GM18861 (cell line): ENCODE data around the gene RABL6.
"Not testable (repeated sequence)": the region's sequence is repeated elsewhere in the genome, so short reads cannot be mapped to it uniquely, and the experiment has no call there.

ENCODE experiments used
- ATAC-seq: cut with Tn5 transposase; IDR thresholded peaks from one replicate; pipeline ENCODE4 v1.9.1; 2021; ENCODE audit not compliant: unreplicated experiment

Gene RABL6

DNA sequence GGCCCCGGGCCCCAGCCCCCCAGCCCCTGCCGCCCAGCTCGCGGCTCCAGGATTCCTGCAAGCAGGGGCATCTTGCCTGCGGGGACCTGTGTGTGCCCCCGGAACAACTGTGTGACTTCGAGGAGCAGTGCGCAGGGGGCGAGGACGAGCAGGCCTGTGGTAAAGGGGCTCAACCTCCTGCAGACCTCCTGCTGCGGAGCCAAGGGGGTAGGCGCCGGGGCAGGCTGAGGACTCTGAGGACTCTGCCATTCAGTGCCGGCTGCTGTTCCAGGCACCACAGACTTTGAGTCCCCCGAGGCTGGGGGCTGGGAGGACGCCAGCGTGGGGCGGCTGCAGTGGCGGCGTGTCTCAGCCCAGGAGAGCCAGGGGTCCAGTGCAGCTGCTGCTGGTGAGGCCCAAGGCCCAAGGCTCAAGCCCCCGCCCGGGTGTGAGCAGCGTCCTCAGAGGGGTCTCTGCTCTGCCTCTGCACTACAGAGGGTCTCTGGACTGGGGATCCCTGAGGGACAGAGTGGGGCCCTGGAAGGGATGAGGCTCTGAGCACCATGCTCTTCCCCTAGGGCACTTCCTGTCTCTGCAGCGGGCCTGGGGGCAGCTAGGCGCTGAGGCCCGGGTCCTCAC, 47.8 kb downstream of the RABL6 start:
- no peak for ATAC-seq

DNA sequence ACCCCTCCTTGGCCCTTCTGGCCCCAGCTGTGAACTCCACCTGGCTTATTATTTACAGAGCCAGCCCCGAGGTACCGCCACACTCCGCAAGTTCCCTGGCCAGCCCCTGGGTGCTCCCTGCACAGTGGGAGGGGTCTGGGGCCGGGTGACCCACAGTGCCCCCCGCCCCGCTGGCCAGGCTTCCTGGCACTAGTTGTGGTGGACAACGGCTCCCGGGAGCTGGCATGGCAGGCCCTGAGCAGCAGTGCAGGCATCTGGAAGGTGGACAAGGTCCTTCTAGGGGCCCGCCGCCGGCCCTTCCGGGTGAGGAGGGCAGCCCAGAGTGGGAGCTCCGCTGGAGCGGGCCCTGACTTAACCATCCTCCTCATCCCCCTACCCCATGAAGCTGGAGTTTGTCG, 48.3 kb downstream of the RABL6 start:
- ATAC-seq: no peak

- no peak for ATAC-seq
These were observed 48.9 kb downstream of the RABL6 start for GRCh38 chr9:136856541-136857141.

DNA sequence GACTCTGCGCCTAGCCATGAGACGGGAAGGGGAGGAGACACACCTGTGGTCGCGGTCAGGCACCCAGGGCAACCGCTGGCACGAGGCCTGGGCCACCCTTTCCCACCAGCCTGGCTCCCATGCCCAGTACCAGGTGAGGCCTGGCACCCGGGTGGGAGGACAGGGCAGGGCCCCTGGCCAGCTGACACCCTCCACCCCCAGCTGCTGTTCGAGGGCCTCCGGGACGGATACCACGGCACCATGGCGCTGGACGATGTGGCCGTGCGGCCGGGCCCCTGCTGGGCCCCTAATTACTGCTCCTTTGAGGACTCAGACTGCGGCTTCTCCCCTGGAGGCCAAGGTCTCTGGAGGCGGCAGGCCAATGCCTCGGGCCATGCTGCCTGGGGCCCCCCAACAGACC, 49.4 kb downstream of the RABL6 start:
- ATAC-seq: no peak

DNA sequence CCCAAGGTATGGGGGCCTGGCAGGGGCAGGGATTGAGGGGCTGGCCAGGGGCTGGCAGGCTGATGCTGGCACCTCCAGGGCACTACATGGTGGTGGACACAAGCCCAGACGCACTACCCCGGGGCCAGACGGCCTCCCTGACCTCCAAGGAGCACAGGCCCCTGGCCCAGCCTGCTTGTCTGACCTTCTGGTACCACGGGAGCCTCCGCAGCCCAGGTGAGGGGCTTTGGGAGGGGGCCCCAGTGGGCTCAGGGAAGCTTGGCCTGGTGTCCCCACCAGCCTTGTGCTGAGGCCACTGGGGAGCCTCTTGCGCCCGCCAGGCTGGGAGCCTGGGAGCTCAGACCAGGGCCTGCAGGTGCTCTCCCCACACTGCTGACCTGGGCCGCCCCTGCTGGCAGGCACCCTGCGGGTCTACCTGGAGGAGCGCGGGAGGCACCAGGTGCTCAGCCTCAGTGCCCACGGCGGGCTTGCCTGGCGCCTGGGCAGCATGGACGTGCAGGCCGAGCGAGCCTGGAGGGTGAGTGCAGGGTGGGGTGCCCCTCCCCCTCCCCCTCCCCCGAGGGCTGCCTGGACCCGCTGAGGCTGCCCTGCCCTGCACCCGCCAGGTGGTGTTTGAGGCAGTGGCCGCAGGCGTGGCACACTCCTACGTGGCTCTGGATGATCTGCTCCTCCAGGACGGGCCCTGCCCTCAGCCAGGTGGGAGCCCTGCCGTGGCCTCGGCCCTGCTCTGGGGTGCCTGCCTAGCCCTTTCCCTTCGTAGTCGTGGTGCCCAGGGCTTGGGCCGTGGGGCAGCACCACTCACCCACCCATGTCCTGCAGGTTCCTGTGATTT, 50.0 kb downstream of the RABL6 start:
- no peak for ATAC-seq

DNA sequence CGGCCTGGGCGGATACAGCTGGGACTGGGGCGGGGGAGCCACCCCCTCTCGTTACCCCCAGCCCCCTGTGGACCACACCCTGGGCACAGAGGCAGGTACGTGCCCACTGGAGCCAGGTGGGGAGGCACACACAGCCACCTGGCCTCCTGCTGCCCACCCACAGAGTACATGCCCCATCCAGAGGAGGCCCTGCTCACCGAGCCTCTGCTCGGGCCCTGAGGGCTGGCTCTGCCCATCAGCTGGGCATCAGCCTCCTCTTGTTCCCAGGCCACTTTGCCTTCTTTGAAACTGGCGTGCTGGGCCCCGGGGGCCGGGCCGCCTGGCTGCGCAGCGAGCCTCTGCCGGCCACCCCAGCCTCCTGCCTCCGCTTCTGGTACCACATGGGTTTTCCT, 50.7 kb downstream of the RABL6 start:
- no peak for ATAC-seq

DNA sequence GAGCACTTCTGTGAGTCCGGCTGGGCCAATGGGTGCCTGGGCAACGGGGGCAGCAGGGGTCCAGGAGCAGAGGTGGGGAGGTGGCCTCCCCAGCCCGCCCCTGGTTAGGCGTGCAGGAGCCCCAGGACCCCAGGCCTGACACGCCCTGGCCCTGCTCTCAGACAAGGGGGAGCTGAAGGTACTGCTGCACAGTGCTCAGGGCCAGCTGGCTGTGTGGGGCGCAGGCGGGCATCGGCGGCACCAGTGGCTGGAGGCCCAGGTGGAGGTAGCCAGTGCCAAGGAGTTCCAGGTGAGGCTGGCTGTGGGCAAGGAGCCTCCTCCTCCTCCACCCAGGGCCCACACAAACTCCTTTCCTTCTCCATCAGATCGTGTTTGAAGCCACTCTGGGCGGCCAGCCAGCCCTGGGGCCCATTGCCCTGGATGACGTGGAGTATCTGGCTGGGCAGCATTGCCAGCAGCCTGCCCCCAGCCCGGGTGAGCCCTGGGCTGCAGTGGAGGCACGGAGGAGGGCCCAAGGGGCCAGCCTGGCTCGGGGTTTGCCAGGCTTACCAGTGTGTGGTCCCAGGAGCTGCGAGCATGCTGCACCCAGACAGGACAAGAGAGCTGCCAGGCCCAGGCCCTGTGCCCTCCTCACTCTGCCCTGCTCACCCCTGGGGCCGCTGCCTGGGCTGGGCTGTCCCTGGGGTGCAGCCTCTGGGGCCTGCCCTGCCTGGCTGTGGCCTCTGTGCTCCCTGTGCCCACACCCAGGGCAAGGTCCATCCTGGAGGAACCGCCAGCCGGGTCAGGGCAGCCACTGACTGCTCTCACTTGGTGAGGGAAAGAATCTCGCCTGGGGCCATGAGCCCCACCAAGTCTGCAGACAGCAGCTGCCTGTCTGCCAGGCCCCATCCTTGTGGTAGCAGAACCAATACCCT, 51.4 kb downstream of the RABL6 start:
- no peak for ATAC-seq

GRCh38 chr9:136860529-136860928, 52.8 kb downstream of the RABL6 start:
- ATAC-seq: no peak

DNA sequence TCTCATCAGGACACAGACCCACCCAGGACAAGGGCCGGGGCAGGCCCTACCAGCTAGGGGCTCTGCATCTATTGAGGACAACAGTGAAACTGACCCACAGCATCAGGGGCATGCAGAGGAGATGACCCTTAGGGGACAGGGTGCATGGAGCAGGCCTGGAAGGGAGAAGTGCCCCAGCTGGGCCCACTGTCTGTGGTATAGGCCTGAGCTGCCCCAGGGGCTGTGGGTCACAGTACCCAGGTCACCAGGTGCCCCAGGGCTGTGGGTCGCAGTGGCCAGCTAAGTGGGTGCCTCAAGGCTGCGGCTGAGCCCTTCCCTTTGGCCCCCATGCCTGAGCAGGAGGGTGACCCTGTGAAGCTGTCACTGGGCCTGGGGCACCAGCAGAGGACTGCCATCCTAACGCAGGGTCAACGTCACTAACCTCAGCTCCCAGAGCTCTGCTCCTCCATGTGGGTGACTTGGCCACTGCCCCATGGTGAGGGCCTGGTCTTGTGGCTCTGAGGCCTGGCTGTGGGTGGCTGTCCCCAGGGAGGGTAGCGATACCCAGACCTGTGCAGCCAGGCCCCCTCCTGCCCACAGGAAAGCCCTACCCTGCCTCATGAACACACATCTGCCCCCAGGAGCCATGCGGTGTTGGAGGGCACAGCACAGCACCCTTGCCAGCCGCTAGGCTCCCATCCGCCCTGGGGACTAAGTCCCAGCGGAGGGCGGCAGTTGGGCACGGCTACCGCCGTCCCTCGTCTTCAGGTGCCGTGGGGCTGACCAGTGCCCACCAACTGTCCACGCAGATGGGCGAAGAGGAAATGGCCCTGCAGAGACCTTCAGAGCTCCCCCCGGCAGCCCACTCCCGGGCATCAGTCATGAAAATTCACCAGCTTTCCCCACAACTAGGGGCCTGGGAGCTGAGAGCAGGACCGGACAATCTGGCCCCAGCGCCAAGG, 53.5 kb downstream of the RABL6 start:
- no peak for ATAC-seq

DNA sequence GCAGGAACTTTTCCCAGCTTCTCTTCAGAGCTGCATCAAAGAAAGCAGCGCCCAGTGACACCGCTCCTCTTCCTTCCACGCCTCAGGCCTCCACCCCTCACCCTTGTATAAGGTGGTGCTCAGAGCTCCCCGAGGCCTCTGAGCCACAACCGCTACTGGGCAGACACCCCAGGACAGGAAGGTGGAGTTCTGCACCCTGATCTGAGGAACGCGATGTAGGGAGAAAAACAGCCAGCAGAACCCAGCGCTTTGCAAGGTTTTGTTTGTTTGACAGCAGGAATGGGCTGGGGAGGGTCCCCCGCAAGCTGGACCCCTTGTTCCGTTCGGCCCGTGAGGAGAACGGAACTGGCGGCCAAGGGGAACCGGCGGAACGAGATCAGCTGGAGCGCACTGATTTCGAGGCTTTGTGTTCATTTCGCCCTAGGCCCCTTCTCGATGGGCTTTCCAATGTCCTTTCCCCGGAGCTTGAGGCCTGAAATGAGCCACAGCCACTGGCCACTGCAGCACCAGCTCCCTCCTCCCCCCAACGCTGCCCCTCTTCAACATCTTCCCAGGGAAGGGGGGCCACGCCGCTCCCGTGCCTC, 54.2 kb downstream of the RABL6 start:
- ATAC-seq: no peak

DNA sequence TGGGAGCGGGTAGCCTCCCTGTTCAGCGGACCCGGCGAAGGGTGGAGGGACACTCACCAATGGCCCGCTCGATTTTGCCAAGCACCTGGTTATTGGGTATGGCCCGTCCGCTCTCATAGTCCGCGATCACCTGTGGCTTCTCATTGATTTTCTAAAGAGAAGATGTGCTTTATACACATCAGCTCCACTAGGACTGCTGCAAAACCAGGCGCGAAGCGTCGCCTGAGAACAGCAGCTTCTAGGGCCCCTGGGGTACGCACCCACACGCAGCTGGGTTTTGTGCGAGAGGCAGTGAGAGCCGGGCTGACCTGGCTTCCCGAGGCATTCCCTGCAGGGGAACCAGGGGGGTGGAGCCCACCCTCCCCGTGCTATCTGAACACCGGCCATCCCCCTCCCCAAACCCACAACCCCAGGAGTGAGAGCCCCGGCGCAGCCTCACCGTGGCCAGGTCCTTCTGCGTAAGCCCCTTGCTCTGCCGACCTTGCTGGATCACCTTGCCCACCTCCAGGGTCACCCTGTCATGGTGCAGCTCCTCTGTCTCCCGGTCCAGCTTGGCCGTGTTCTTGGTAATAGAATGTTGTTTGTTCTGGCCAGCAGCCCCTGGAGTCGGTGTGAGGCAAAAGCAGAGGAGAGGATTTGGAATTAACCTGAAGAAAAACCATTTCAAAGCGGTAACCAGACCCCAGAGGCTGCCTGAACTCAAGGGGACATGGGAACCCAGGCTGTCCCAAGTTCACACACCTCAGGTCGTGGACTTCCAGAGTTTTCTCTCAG, 55.3 kb downstream of the RABL6 start:
- ATAC-seq: no peak

DNA sequence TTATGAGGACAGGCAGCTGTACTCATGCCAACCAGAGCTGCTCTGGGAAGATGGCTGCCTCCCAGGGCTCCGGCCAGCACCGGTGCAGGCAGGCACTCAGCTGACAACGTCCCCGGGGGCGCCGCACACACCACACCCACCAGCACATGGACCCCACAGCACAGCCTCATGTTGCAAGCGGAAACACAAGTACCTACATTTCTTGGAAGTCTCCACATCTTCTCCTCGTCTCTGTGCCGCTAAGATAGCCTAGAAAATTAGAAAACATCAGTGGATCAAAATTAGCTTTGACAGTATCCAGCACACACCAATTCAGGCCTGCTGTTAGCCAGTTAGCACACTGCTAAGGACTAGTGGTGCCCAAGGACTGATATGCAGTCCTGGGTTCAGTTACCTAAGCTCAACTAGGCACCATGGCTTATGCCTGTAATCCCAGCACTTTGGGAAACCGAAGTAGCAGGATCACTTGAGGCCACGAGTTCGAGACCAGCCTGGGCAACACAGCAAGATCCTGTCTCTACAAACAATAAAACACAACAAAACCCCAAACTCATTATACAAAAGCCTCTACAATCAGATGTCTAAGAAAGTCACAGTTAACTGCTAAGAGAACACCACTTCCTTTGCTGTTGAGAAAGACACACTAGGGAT, 56.0 kb downstream of the RABL6 start:
- no peak for ATAC-seq

DNA sequence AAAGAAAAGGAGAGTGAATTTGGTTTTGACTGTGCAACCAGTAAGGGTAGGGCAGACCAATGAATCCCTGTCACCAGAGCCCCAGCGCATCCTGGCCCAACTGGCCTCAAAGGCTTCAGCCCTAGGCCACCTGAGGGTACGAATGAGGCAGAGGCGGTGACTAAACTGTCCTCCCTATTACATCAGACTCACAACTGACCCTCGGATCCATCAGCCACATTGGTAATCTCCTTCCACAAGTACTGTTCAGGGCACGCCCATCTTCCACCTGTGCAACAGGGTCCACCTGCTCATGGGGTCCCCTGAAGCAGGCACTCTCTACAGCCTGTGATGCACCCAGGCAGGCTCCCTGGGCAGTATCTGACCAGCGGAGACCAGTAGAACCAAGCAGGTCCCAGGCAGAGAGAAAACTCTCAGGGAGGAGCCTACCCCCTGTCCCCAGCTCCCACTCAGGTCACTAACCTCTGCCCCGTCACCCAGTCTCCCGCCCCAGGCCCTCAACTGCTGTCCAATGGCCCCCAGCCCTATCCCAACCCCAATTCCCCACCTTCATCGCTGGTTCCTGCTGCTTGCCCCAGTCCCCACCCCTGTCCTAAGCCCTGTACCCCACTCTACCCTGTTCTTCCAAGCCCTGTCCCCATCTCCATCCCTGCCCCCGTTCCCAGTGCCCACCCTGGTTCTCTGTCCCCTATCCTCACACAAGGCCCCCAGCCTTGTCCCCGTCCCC, 57.5 kb downstream of the RABL6 start:
- no peak for ATAC-seq

DNA sequence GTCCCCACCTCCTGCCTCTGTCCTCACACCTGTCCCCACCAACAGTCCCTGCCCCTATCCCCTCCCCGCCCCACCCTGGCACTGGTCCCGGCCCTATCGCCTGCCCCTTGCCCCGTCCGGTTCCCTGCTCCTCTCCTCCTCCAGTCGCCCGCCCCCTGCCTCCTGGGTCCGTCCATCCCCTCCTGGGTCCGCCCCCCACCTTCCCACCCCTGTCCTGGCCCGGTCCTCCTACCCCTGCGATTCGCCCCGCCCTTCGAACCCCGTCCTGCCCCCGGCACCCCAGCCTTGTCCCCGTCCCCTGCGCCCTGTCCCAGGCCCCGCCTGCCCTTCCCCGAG, 58.0 kb downstream of the RABL6 start:
- ATAC-seq: no peak

DNA sequence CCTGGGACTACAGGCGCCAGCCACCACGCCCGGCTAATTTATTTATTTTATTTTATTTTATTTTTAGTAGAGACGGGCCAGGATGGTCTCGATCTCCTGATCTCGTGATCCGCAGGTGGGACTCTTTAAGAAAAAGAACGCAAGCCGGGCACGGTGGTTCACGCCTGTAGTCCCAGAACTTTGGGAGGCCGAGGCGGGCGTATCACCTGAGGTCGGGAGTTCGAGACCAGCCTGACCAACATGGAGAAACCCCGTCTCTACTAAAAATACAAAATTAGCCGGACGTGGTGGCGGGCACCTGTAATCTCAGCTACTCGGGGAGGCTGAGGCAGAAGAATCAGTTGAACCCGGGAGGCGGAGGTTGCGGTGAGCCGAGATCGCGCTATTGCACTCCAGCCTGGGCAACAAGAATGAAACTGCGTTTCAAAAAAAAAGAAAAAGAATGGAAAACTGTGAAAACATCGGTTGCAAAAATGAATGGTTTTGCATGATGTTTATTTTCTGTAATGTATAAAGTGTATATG, 59.2 kb downstream of the RABL6 start:
- ATAC-seq: not testable (repeated sequence)

DNA sequence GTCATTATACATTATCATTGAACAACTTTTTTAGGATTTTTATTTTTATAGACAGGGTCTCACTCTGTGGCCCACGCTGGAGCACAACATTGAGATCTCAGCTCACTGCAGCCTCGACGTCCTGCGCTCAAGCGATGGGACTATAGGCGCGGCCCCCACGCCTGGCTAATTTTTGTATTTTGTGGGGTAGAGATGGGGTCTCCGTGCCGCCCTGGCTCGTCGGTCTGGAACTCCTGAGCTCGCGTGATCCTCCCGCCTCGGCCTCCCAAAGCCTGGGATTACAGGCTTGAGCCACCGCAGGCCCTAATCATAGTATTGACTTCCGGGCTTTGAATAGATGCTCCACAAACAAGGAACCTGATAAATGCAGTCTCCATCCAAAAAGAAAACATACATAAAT, 59.7 kb downstream of the RABL6 start:
- no peak for ATAC-seq

GRCh38 chr9:136867917-136868316, 60.2 kb downstream of the RABL6 start:
- ATAC-seq: no peak

- no peak for ATAC-seq
These were observed 60.9 kb downstream of the RABL6 start for GRCh38 chr9:136868644-136869043.
